A375 (cell line): ENCODE results near the gene RPL21. TPM values are rescaled to one million over a fixed set of nuclear protein-coding genes. Genes with fewer than 3 reads are reported as not detected.

Experiments used
- small RNA-seq: library from RNA; depleted of rRNA; stranded (forward); fragments of <200 nt; gene quantifications from one replicate; pipeline ENCODE3, GENCODE V24; 2014
- total RNA-seq: library from RNA; depleted of rRNA; stranded (reverse); fragments of >200 nt; shearing (Covaris generic); gene quantifications from 2 replicates; pipeline ENCODE4 v1.2.3, GENCODE V29; 2014; rRNA removed

The RPL21 gene
- 630 and 838 TPM in 2 replicates for total RNA-seq

GRCh38 chr13:27251166-27252091 lies at the start of gene RPL21:
Gene RPL21 (plus strand): TSS chr13:27251558. CDS start chr13:27253777, 2,219 bp downstream.

DNA sequence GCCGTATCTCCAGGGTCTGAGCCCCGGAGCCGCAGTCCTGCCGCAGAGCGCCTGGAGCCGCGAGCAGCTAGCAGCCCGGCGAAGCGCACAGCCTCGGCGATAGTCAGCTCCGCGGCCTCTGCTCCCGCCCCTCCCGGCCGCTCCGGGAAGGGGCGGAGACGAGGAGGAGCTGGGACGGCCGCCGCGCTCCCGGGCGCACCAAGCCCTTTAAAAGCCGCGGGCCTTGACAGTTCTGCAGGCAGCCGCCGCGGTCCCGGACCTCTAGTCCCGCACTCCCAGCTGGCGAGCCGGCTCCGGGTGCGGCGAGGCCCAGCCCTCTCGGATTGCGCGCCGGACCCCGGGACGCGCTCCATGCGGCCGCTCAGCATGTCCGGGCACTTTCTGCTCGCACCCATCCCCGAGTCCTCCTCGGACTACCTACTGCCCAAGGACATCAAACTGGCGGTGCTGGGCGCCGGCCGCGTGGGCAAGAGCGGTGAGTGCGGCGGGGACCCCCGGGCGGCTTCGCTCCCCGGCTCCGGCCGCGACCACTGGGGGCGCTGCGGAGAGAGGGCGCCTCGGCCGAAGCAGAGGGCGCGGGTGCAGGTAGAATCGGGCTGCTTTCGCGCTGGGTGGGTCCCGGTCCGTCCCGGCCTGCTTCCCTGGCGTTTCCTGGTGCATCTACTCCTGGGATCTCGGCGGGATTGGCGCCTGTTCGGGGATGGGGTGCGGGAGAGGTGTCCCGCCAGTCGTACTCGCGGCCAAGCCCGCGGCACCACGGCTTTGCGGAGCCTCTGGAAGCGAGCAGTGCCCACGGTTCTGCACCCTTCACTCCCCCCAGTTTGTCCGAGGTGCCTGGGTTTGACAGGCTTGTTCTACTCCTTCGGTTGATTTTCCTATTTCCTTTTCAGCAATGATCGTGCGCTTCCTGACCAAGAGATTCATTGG lies 19.5 kb downstream of the RPL21 start, which contains the start of gene RASL11A:
RASL11A (plus strand) TSS at position 237 of the 927 bp plus-strand sequence; CDS start at position 352, 115 bp downstream.

Small RNA genes within 50 kb of the gene (small RNA-seq; reads per million reads assigned to genes)
- gene SNORA27 (not detected), gene SNORD102 (not detected)

Other genes starting within 250 kb of the RPL21 start
- 10.9 and 13.0 TPM in 2 replicates for gene USP12, start 79.7 kb upstream of the RPL21 start, total RNA-seq
- gene RASL11A, start 19.3 kb downstream of the RPL21 start, total RNA-seq, result 0.38 and 6.3 TPM in 2 replicates
- 87.9 and 101 TPM in 2 replicates for gene GTF3A, start 173.1 kb downstream of the RPL21 start, total RNA-seq
- 45.1 and 57.5 TPM in 2 replicates for gene MTIF3, start 199.0 kb downstream of the RPL21 start, total RNA-seq